Liver (tissue), 3 donors: Measurements from ENCODE around the gene MCF2L.

Experiments used
- CTCF ChIP-seq: fragments of 150-350 bp; IDR thresholded peaks from 2 replicates; pipeline ENCODE4 v1.5.1; 2017; ENCODE audit warnings: improper control_type of control experiment, low read depth, low read length; ENCODE audit not compliant: missing input control
- EGR1 ChIP-seq, 2 donors: IDR thresholded peaks; 2 replicates each; pipeline ENCODE4 v1.6.1; 2016 to 2018; ENCODE audit warnings: antibody characterized with exemption in 2 of 2, low read depth in 2 of 2
- HNF4G ChIP-seq: IDR thresholded peaks from 2 replicates; pipeline ENCODE4 v1.6.1; 2016; ENCODE audit warnings: antibody characterized with exemption
- NR2F2 ChIP-seq: IDR thresholded peaks from 2 replicates; pipeline ENCODE4 v1.6.1; 2016; ENCODE audit warnings: antibody characterized with exemption
- RAD21 ChIP-seq, 2 donors: IDR thresholded peaks; 2 replicates each; pipeline ENCODE4 v1.6.1; 2016; ENCODE audit warnings: antibody characterized with exemption in 2 of 2, mild to moderate bottlenecking in 2 of 2
- REST ChIP-seq: IDR thresholded peaks from 2 replicates; pipeline ENCODE4 v1.6.1; 2016; ENCODE audit warnings: antibody characterized with exemption, mild to moderate bottlenecking
- SP1 ChIP-seq: IDR thresholded peaks from 2 replicates; pipeline ENCODE4 v1.6.1; 2018; ENCODE audit warnings: antibody characterized with exemption, mild to moderate bottlenecking
- YY1 ChIP-seq: IDR thresholded peaks from 2 replicates; pipeline ENCODE4 v1.6.1; 2016; ENCODE audit warnings: antibody characterized with exemption, mild to moderate bottlenecking
- TF ChIP-seq, protein P1 (sequence below): IDR thresholded peaks from 2 replicates; pipeline ENCODE4 v1.6.1; 2016; ENCODE audit warnings: antibody characterized with exemption
- donor health status: healthy.
- donor health status: healthy.

GRCh38 chr13:112928020-112928971 is 40.7 kb upstream of the MCF2L start:
- TF ChIP-seq NR2F2 (no peak), CTCF (no peak), REST (no peak), HNF4G (no peak), SP1 (no peak), RAD21 (IDR thresholded peaks at IDR 0.05) (no peak), EGR1 (IDR thresholded peaks at IDR 0.05; ENCODE audit: low read depth in 2 of 2) (no peak), YY1 (no peak)
- TF ChIP-seq, protein P1, sequence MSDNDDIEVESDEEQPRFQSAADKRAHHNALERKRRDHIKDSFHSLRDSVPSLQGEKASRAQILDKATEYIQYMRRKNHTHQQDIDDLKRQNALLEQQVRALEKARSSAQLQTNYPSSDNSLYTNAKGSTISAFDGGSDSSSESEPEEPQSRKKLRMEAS: no peak
